ENCODE results near the gene MYO5B.

The MYO5B gene

DNA sequence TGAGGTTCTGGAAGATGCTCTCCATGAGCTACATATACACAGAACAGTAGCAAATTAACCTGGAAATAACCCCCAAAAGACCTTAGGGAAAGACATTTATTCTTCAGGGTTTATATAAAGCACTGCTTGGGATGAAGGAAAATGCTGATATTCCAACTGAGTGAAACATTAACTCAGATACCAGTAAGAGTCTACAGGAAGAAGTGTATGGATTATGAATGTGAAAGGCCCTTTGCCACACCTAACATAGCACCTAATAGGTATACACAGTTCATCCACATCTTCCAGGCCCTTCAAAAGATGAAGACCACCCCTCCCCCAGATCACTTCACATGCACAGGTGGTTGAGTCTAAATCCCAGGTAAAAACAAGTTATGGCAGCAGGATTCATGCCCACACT lies 50.4 kb downstream of the MYO5B start:
- DNase-seq (ENCODE audit: low spot score), result no peak

DNA sequence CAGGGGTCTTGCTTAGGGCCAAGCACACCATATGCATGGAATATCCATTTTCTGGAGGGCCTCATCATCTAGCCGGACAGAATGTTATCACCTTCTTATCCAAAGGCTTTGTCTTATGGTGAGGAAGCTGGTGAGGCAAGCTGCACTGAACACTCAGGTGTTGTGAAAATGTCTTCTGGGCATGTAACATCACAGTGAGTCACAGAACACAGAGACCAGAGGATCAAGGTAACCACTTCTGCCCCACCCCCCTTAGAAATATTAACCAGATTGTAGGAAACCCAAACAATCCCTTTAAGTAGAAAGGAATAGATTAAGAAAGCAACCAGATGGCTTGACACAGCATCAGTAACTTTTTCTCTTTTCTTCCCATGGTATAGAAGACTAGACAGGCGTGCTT lies 51.1 kb downstream of the MYO5B start:
- DNase-seq (ENCODE audit: low spot score), result no peak

DNA sequence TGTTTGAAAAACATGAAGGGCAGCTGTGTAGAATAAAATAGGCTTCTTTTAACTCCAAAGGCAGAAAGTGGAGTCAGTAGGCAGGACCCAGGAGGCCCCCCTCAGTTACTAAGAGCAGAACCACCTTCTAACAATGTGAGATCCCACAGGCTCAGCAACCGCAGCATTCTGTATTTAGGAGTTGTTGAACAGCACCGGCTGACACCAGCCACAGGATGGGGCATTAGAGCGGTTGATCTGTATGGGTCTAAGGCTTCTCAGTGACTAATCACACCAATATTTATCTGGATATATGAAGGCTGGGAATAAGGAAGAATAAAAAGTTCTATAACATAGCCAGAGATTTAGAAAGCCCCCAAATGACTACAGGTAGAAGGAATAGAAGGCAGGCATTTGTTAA lies 51.7 kb downstream of the MYO5B start:
- DNase-seq (ENCODE audit: low spot score), result no peak

DNA sequence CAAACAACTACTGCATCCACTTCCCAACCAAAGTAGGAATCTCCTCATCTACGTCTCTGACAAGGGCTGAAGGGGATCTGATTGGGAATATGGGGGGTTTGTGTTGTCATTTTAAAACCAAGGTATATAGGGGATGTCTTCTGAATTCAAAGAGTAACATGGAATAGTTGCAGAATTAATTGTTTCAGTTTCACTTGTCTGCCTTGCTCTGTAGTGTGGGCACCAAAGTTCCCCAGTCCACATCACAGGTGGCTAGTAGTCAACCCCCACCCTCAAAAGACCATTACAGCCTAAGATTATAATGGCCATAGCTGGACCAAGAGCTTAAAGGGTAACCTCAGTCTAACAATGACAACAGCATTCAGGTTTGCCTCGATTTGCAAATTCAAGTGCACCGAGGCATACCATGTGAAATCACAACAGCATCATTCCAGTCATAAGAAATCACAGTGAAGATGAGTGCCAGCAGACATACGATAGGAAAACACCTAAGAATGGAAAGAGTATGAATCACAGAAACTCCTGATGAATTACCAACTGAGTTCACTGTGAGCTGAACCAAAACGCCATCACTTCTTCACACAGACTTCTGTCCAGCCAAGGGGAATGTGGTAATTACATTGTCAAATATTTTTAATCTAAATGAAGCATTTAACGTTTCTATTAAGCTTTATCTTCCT lies 52.4 kb downstream of the MYO5B start:
- no peak for DNase-seq (ENCODE audit: low spot score)

DNA sequence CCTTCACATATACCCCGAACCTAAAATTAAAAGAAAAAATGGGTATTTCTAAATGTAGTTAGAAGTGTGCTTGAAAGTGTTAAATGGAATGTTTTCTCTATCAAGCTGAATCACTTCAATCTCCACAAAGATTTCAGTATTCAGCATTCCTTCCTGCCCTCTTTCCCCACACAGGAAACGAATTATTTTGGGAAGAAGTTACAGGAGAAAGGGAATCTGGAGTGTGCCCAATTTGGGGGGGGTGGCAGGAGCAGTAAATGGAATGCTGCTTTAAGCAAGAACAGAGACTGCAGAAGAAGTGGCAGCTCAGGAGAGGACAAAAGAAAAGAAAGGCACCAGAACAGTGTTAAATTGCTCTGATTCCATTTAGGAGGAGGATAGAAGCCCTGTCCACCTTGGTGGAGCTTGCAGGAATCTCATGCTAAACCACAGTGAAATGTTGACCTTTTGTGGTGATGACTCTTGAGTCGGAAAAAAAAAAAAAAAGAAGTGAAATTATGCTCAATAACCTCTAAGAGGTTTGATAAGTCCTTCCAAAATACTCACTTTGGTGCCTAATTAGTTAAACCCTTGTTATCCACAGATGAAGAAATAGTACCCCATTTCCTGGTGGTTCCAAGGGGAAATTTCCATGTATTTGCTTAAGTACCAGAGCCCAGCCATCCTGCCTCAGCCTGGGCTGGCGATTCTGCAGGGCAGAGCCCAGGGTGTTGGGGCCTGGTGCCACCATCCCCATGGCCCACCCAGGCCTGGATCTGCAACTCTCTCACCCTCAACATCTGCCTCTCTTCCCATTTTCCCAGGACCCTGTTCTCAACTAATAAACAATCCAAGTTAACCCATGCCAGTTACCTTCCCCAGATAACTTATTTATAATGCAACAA lies 56.5 kb downstream of the MYO5B start:
- DNase-seq (ENCODE audit: low spot score), result no peak

DNA sequence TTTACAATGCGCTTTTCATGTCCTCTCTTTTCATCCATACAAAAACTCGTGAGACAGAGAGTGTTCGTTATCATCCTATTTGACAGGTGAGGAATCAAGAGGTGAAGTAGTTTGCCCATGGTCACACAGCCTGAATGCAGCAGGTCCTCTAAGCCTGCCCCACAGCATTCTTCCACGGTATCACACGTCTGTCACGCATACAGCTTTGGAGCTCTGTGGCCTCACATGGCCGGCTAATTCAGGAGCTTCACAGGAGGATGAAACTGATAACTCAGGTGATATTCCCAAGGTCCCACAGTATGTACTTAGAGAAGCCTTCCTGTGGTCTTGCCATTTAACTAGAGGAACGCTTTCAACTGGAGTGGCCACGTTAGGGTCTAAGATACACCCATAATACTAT lies 59.0 kb downstream of the MYO5B start:
- no peak for DNase-seq (ENCODE audit: low spot score)

DNA sequence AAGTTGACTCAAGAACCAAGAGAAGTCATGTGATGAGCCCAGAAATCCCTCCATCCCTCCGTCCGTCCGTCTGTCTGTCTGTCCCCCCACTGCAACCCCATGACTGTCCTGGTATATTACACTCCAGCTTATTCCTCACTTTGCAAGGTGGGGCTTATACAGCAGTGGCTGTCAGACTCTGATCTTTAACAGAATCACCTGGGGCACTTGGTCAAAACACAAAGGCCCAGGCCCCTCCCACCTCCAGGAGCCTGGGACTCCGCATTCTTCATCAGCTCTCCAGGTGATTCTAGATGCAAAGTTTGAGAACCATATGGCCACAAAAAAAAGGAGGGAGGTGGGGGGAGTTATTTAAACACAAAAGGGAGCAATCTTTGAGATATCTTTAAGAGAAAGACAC lies 61.4 kb downstream of the MYO5B start:
- no peak for DNase-seq (ENCODE audit: low spot score)

DNA sequence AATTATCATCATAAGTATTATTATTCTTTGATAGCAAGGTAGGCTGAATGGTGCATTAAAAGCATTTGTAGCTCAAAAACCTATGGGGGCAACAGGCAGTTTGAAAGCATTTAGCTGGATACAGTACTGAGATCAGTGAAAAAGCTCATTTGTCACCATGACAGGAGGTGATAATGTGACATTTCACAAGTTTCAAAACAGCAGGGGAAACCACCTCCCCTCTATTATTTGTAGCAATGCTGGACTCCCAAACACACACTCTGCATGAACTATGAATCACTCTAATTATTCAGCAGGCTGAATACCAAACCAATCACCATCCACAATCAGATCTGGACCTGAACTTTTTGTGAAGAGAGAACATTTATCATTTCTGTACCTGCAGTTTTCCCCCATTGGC lies 63.4 kb downstream of the MYO5B start:
- DNase-seq (ENCODE audit: low spot score), result no peak

DNA sequence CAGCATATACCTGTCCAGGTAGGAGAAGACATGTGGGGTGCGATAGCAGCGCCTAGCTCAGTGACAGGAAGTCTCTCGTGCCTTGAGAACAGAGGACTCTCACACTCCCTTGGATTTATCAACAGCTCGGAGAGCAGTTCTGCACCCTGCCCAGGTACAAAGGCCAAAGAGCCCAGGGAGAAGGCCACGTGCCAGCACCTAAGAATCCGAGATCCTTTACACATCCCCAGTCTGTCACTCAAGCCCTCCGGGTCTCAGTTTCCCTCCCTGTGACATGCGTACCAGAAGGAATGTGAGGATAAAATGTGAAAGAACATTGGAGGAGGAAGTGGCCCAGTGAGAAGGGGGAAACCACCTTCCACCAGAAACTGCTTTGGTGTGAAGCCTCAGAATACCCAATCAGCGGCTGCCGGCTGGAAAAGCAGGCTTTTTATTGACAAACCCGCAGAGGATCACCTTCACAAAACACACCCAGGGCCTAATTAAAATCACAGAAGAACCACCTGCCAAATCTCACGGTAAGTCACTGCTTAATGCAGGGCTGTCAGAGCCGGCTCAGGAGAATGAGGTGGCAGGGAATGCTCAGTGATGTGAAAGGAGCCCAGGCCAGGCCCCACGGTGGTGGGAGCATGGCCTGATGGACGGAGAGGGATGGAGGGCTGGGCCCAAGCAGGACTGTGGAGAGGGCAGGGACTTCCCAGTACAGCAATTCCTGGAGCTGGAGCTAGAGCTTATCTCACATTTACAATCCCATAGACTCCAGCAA lies 66.3 kb downstream of the MYO5B start:
- DNase-seq (ENCODE audit: low spot score), result no peak

DNA sequence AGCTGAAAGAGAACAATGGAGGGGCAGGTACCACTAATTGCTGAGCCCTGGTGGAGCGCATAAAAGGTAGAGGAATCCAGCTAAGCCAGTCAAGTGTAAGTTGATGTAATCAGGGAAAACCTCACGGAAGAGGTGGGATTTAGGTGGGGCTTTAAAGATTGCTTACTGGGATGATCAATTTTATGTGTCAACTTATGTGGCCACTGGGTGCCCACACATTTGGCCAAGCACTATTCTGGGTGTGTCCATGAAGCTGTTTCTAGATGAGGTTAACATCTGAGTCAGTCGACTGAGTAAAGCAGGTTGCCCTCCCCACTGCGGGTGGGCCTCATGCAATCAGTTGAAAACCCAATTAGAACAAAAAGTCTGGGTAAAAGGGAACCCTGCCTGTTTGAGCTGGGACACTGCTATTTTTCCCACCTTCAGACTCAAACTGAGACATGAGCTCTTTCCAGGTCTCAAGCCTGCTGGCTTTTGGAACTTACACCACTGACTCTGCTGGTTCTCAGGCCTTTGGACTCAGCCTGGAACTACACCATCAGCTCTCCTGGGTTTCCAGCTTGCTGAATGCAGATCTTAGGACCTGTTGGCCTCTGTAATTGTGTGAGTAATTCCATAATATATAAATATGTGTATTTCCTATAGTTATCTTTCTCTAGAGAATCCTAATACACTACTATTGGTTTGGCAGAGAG lies 67.3 kb downstream of the MYO5B start:
- DNase-seq (ENCODE audit: low spot score), result no peak

DNA sequence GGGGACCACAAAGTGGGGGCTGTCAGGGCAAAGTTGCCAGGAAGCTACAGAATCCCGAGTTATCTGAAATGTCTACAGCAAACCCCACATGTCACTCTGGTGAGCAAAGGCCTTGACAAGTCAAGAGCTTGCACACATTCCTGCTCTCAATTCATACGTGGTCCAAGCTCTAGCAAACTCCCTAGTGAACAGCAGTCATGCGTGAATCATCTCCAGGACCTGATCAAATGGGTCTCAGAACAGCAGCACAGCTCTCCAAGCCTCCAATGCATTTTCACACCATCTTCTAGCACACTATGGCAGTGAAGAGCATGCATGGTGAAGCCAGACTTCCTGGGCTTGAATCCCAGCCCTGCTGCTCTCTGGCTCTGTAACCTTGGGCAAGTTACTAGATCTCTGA lies 68.5 kb downstream of the MYO5B start:
- DNase-seq (ENCODE audit: low spot score), result no peak

DNA sequence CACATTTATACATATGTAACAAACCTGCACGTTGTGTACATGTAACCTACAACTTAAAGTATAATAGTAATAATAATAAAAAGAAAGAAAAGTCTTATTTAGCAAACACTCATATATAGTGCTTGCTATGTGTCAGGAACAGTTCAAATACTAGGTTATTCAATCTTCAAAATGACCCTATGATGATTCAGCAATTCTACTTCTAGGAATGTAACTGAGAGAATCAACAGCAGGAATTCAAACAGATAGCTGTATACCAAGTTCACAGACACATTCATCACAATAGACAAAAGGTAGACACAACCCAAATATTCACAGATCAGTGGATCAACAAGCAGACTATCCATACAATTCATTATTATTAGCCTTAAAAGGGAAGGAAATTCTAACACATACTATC lies 69.5 kb downstream of the MYO5B start:
- no peak for DNase-seq (ENCODE audit: low spot score)

DNA sequence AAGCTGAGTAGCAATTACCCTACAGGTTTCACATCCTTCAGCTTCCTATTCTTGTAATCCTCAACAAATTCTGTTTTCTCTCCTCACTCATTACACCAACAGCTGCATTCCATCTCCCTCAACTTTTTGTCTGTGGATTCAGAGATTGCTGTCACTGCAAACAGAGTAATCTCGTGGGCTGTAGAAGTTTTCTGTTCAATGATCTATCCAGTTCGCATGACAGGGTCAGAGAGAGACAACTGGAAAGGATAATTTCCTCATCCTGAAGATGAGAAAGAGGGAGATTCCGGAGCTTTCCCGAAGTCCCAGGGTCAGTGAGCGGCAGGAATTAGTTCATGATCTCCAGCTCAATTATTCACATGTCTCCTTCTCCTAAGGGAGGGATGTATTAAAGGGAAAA lies 75.7 kb downstream of the MYO5B start:
- no peak for DNase-seq (ENCODE audit: low spot score)

DNA sequence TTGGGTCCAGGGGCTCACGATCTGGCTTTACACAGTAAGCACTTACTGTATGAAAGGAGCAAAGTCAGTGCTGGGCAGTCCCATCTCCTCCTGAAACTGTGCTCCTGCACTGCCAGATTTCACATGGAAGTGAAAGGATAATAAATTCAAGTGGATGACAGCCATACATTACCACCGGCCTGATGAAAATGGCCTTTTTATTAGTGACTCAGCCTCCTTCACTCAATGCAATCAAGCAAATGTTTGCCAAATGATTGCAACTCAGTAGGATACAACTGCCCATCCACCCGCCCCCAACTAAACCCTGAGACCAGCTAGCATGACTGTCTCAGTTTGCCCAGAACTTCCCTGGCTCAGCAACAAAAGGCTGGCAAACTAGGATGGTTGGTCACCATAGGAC lies 77.1 kb downstream of the MYO5B start:
- DNase-seq (ENCODE audit: low spot score), result no peak

DNA sequence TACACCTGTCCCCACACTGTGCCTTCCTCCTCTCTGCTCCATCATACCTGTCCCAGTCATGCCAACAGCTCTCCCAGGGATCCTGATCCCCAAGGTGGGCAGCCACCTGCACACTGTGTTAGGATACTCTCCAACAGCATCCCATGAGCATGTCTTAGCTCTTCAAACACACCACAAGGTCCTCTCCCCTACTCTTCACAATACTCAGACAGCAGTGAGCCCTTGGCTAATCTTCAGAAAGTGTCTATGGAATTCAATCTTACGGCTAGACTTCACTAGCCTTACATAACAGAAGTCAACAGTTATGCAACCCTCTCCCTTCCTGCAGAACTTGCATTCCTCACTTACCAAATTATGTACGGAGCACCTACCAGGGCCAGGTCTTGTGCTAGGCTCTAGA lies 79.9 kb downstream of the MYO5B start:
- DNase-seq (ENCODE audit: low spot score), result no peak

DNA sequence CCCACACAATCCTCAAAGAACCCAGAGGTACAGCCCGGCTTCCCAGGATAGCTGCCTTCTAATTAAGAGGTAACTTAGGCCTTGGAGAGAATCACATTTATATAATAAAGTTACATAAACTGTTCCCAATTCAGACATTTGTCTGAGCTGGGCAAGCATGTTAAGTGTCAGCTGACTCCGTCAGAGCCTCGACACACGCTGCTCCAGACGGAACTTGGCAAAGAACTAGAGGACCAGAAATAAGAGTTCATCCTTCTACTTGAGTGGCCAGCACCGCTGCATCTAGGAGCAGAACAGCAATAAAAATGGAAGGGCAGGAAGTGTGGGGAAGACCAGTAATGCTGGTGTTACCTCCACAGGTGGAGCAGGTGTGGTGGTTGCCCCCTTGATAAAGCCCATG lies 80.5 kb downstream of the MYO5B start:
- DNase-seq (ENCODE audit: low spot score), result no peak

DNA sequence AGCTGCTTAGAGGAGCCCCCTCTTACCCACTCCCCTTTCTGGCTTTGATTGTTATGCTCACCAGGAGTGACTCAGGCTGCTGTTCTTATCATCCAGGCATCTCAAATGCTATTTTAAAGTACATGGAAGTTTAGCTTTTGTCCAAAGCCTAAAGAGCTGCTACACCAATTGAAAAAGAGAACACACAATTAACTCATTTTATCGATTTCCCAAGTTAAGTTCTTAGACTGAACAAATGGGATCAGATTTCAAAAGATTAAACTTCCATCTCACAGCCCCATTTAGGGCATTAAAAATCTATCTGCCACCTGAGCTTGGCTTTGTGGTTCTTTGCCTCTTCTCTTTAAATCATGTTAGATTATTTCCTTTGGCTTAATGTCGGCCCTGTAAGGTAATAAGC lies 81.2 kb downstream of the MYO5B start:
- DNase-seq (ENCODE audit: low spot score), result no peak

DNA sequence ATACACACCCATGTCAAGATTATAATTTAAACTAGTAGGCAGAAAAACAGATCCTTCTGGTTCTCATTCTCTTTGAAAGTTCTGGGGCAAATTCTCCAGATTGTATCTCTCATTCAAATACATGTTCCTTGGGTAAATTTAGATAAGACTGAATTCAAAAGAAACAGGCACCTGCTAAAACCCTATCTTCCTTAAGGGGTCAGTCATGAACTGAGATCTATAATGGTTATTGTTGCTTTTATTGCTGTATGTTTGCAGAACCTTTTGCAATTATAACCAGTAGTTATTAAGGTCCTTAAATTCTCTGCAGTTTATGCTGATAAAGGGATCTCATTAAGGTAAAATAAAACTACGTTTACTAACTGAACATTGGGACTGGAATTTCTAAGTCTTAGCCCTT lies 83.5 kb downstream of the MYO5B start:
- no peak for DNase-seq (ENCODE audit: low spot score)

DNA sequence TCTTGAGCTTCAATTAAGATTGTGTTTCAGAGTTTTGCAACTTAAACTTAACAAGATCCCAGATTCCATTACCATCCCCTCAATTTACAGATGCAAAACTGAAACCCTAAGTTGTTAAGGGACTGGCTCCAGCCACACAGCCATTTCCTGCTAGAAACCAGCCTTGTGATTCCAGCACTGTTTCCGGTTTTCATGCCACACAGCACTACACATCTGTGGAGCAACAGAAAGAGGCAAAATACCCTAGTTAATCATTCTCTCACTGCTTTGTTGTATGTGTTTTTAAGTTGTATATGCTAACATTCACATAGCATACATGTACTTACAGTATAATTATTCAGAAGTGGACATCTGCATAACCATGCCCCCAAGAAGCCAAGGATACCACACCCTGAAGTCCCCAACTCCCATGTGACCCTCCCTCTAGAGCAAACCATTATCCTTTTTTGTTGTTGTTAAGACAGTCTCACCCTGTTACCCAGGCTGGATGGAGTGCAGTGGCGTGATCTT lies 87.4 kb downstream of the MYO5B start:
- DNase-seq (ENCODE audit: low spot score), result no peak

DNA sequence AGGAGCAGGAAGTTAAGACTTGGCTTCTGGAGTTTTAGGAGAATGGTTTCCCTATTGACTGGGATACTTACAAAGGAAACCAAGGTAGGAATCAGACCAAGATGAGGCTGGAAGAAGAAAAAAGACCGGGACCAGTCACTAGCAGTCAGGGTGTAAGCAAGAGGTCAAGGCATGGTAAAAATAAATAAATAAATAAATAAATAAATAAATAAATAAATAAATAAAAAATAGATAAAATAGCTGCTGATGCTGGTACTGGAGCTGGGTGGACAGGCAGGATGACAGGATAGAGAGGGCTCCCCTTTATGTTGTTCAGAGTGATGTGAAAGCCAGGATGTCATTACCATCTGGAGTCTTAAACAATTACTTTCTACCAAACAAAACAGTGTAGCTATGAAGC lies 89.9 kb downstream of the MYO5B start:
- DNase-seq (ENCODE audit: low spot score), result no peak

DNA sequence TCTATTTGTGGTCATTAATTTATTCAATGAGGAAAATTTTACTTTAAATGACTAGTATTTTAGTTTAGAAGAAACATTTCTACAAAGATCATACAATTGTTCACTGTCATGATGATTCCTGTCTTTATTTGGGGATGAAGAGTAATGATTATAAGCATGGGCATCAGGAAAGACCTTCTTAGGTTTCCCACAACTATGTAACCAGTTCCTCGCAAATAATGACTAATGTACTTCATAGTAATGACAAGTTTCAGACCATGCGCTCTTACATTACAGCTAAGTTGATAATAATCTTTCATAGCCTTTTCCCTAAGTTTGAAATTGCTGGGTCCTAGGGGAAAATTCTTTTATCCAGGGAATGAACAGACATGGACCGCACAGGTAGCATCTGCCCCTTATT lies 90.5 kb downstream of the MYO5B start:
- DNase-seq (ENCODE audit: low spot score), result no peak

DNA sequence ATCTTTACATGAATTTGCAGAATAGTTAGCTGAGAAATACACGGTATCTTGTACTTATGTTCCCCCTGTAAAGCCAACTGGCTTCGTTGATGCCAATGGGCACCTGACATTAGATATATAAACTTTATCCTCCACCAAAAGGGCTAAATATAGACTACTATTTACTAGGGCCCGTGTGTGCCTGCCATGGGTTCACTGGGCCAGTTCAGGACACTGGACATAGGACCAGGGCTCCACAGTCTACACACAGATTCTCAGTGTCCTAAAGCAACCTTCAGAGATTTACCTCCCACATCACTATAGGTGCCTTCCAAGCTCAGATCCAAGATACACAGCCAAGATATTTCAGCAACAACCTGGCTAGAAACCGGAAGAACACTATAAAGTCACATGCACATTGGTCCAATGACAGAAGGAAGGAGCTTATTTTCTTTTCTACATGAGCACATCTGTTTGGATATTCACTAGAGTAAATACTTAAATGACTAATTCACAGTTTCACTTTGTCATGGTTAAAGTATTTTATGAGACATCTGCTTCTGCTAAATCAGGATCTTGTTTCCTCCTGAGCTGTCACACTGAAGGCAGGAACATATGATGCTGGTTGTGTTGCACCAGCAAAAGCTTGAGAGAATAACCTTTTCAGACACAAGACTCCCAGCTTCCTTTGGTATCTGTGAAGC lies 95.1 kb downstream of the MYO5B start:
- DNase-seq (ENCODE audit: low spot score), result peak; percentile 42
